MM.1S (cell line): Measurements from ENCODE around the gene RNF187.

Experiments
- EZH2 ChIP-seq: fragments of 300-600 bp; sonication (generic); optimal IDR thresholded peaks from 2 replicates; pipeline ENCODE3; 2017; ENCODE audit warnings: low read depth, mild to moderate bottlenecking, antibody characterized with exemption, low read length, mixed read lengths
- EZH2phosphoT487 ChIP-seq: fragments of 300-600 bp; sonication (generic); IDR thresholded peaks from 2 replicates; pipeline ENCODE4 v1.6.1; 2018; ENCODE audit warnings: antibody characterized with exemption, low read length
- TF ChIP-seq, protein P1 (sequence below): fragments of 300-600 bp; sonication (generic); IDR thresholded peaks from 2 replicates; pipeline ENCODE4 v1.5.1; 2016; ENCODE audit warnings: antibody characterized with exemption, low read length, mixed read lengths

DNA sequence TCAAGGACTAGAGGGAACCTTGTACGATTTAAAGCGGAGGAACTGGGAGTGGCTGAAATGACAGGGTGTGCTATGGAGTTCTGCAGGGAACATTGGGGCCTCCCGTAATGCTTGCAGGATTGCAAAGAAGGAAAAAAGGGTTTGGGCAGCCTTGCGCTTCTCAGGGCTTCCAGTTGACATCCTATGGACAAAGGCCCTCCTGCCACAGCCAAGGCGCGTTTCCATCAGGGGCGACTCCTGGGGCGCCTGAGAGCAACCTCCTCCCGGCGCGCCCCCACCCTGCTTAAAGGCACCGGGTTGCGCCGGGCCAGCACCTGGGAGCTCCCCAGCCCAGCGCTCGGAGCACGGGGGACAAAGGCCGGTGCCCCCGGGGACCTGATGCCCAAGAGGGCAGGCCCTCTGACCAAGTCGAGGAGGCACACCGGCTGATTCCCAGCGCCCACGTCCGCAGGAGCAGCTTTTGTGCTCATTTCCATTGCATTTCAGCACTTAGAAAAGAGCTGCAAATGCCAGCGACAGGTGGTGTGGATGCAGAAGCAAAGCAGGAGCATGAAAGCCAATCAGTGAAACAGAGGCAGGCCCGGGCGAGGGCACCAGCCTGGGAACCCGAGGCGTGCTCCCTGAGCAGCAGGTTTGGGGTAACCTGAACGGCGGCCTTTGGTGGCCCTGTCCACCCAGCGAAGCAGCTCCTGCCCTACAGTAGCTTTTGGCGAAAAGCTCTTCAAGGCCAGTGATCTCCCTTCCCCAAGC is 17.6 kb upstream of the RNF187 start:
- TF ChIP-seq, protein P1, sequence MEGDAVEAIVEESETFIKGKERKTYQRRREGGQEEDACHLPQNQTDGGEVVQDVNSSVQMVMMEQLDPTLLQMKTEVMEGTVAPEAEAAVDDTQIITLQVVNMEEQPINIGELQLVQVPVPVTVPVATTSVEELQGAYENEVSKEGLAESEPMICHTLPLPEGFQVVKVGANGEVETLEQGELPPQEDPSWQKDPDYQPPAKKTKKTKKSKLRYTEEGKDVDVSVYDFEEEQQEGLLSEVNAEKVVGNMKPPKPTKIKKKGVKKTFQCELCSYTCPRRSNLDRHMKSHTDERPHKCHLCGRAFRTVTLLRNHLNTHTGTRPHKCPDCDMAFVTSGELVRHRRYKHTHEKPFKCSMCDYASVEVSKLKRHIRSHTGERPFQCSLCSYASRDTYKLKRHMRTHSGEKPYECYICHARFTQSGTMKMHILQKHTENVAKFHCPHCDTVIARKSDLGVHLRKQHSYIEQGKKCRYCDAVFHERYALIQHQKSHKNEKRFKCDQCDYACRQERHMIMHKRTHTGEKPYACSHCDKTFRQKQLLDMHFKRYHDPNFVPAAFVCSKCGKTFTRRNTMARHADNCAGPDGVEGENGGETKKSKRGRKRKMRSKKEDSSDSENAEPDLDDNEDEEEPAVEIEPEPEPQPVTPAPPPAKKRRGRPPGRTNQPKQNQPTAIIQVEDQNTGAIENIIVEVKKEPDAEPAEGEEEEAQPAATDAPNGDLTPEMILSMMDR = no peak
- TF ChIP-seq EZH2 (no peak), EZH2phosphoT487 (no peak)
